ENCODE results near the gene ANKLE2.

DNA sequence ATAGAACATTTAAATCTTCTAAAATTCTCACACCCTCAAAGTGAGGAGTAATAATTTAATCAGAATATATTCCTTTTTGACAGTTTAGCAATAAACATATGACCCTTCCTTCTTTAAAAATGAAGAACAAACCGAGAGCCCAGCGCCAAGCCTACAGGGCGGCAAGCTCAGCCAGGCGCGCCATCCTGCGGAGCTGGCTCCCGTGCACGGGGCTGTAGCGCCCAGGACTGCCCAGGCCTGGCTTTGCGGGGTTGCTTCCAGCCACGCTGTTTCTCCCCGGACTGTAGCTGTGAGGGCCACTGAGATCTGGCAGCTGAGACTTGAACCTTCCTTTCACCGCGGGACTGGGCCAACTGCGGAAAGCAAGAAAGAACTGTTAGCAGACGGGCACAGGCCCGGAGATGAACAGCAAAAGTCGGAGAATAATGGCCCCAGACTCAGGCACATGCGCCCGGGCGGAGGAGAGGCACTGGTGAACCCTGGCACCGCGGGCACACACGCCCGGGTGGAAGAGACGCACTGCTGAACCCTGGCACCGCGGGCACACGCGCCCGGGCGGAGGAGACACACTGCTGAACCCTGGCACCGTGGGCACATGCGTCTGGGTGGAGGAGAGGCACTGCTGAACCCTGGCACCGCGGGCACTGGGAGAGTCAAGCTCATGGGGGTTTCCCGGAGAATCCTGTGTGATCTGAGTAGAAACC, 34.4 kb downstream of the ANKLE2 start:
- TF ChIP-seq, protein P1, sequence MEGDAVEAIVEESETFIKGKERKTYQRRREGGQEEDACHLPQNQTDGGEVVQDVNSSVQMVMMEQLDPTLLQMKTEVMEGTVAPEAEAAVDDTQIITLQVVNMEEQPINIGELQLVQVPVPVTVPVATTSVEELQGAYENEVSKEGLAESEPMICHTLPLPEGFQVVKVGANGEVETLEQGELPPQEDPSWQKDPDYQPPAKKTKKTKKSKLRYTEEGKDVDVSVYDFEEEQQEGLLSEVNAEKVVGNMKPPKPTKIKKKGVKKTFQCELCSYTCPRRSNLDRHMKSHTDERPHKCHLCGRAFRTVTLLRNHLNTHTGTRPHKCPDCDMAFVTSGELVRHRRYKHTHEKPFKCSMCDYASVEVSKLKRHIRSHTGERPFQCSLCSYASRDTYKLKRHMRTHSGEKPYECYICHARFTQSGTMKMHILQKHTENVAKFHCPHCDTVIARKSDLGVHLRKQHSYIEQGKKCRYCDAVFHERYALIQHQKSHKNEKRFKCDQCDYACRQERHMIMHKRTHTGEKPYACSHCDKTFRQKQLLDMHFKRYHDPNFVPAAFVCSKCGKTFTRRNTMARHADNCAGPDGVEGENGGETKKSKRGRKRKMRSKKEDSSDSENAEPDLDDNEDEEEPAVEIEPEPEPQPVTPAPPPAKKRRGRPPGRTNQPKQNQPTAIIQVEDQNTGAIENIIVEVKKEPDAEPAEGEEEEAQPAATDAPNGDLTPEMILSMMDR (IDR thresholded peaks at IDR 0.05; ENCODE audit: low read depth, low read length, missing input control), result no peak
- TF ChIP-seq, protein P2, sequence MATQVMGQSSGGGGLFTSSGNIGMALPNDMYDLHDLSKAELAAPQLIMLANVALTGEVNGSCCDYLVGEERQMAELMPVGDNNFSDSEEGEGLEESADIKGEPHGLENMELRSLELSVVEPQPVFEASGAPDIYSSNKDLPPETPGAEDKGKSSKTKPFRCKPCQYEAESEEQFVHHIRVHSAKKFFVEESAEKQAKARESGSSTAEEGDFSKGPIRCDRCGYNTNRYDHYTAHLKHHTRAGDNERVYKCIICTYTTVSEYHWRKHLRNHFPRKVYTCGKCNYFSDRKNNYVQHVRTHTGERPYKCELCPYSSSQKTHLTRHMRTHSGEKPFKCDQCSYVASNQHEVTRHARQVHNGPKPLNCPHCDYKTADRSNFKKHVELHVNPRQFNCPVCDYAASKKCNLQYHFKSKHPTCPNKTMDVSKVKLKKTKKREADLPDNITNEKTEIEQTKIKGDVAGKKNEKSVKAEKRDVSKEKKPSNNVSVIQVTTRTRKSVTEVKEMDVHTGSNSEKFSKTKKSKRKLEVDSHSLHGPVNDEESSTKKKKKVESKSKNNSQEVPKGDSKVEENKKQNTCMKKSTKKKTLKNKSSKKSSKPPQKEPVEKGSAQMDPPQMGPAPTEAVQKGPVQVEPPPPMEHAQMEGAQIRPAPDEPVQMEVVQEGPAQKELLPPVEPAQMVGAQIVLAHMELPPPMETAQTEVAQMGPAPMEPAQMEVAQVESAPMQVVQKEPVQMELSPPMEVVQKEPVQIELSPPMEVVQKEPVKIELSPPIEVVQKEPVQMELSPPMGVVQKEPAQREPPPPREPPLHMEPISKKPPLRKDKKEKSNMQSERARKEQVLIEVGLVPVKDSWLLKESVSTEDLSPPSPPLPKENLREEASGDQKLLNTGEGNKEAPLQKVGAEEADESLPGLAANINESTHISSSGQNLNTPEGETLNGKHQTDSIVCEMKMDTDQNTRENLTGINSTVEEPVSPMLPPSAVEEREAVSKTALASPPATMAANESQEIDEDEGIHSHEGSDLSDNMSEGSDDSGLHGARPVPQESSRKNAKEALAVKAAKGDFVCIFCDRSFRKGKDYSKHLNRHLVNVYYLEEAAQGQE (IDR thresholded peaks at IDR 0.05), result no peak
- TF ChIP-seq YY1 (IDR thresholded peaks at IDR 0.05) (no peak), HNF4G (IDR thresholded peaks at IDR 0.05) (no peak), EGR1 (IDR thresholded peaks at IDR 0.05; ENCODE audit: low read depth in 2 of 2) (no peak), SP1 (IDR thresholded peaks at IDR 0.05) (no peak), RAD21 (IDR thresholded peaks at IDR 0.05) (no peak)
- TF ChIP-seq, protein P3, sequence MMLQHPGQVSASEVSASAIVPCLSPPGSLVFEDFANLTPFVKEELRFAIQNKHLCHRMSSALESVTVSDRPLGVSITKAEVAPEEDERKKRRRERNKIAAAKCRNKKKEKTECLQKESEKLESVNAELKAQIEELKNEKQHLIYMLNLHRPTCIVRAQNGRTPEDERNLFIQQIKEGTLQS (IDR thresholded peaks at IDR 0.05), result no peak
